ENCODE data around the gene PIGQ.
A peak's percentile ranks its signal among the peaks of the same experiment; 100 is the strongest.
"Not testable (repeated sequence)": the region's sequence is repeated elsewhere in the genome, so short reads cannot be mapped to it uniquely, and the experiment has no call there.

The PIGQ gene

DNA sequence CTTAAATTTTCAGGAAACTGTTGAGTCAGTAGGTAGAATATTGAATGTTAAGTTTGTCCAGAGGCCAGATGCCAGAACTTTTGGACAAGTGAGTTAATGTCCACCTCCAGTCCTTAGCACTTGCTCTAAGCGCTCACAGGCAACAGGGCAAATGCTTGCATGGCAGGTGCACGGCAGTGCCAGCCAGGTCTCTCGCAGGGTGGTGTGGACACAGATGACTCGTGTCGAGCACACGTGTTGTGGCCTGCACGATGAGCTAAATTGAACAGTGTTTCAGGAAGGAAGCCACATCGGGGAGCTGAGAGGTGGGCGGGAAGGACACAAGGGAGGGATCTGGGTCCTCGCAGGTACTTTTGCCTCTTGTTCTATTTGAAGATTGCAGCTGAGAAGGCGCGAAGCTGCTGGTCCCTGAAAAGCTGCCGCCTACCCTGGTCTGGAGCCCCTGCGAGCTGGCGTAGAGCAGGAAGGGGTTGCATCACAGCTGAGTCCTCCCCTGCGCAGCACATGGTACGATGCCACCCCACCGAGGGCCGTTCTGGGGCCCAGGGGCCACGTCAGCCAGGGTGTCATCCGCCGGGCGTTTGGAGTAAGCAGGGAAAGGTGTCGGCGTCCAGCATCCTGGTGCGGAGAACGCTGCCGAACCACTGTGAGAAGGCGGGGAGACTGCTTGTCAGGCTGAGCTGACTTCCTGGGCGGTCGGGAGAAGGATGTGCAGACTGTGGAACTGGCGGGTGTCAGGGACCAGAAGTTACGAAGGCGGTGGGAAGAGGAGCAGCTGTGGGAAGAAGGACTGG lies 26.4 kb downstream of the PIGQ start:
- DNase-seq (ENCODE audit: extremely low spot score) = no peak
- POLR2A ChIA-PET = no interaction called here

GRCh38 chr16:596736-597060 lies 26.9 kb downstream of the PIGQ start:
- no peak for TF ChIP-seq CTCF (IDR thresholded peaks at IDR 0.05; ENCODE audit: control extremely low read depth, extremely low read depth, low read depth, missing control alignments)
- DNase-seq (ENCODE audit: extremely low spot score) = no peak
- CTCF ChIA-PET = interaction anchor here (1.0 kb wide), 1 partner anchor 12 kb away, joined by 3 read pairs; no protein-coding TSS in a partner anchor
- POLR2A ChIA-PET = no interaction called here

More for the DNA sequence above, 26.4 kb downstream of the PIGQ start:
- CTCF ChIA-PET = interaction anchor here (1.0 kb wide), 1 partner anchor 11 kb away, joined by 3 read pairs; no protein-coding TSS in a partner anchor
- no peak for TF ChIP-seq CTCF (IDR thresholded peaks at IDR 0.05; ENCODE audit: control extremely low read depth, extremely low read depth, low read depth, missing control alignments)

- DNase-seq (ENCODE audit: extremely low spot score); CTCF ChIA-PET; POLR2A ChIA-PET: not testable (repeated sequence)
These were observed 27.9 kb downstream of the PIGQ start for GRCh38 chr16:597655-598054.

GRCh38 chr16:598823-599739 lies 29.3 kb downstream of the PIGQ start:
- ChIA-PET CTCF (interaction anchor here (1.4 to 1.5 kb wide), 2 partner anchors 10 to 11 kb away, joined by 3 to 6 read pairs; no protein-coding TSS in a partner anchor), POLR2A (no interaction called here)
- DNase-seq (ENCODE audit: extremely low spot score) = no peak
- TF ChIP-seq CTCF (IDR thresholded peaks at IDR 0.05; ENCODE audit: control extremely low read depth, extremely low read depth, low read depth, missing control alignments) = no peak

GRCh38 chr16:600781-601180 lies 31.0 kb downstream of the PIGQ start:
- peak; percentile 35 for TF ChIP-seq CTCF (IDR thresholded peaks at IDR 0.05; ENCODE audit: control extremely low read depth, extremely low read depth, low read depth, missing control alignments)
- CTCF ChIA-PET = interaction anchor here (1.0 kb wide), 1 partner anchor 11 kb away, joined by 4 read pairs; no protein-coding TSS in a partner anchor
- no peak for DNase-seq (ENCODE audit: extremely low spot score)
- POLR2A ChIA-PET = no interaction called here

DNA sequence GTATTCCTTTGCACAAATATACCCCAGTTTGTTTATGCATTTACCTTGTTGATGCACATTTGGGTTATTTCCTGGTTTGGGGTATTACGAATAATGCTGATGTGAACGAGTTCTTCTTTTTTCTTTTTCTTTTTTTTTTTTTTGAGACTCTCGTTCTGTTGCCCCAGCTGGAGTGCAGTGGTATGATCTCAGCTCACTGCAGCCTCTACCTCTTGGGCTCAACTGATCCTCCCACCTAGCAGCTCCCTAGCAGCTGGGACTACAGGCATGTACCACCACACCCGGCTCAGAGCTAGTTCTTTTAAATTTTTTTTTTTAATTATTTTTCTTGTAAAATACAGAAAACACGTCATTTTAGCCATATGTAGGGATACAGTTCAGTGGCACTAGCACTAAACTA lies 34.2 kb downstream of the PIGQ start:
- CTCF ChIA-PET = no interaction called here
- no peak for TF ChIP-seq CTCF (IDR thresholded peaks at IDR 0.05; ENCODE audit: control extremely low read depth, extremely low read depth, low read depth, missing control alignments)
- no peak for DNase-seq (ENCODE audit: extremely low spot score)
- POLR2A ChIA-PET = interaction anchor here (0.7 kb wide), 1 partner anchor 63 kb away, joined by 3 read pairs; no protein-coding TSS in a partner anchor

Data from GM10248 (cell line).